ENCODE data around the gene ZBTB32.

DNA sequence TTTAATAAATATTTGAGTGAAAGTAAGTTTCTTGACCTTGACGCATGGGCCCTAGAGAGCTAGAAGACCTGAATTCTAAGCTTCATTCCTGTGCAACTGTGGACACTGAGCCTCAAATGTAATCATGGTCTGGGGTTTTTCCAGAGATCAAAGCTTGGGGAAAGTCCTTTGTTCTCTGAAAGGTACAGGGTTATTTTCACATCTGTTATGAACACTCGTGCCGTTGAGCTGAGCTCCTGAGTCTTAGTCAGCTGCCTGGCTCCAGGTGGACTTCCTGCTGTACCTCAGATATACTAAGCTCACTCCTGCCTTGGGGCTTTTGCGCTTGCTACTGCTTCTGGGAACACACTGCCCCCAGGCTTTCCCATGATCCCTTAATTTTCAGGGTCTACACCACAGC, 7.5 kb upstream of the ZBTB32 start:
- TF ChIP-seq, protein P1, sequence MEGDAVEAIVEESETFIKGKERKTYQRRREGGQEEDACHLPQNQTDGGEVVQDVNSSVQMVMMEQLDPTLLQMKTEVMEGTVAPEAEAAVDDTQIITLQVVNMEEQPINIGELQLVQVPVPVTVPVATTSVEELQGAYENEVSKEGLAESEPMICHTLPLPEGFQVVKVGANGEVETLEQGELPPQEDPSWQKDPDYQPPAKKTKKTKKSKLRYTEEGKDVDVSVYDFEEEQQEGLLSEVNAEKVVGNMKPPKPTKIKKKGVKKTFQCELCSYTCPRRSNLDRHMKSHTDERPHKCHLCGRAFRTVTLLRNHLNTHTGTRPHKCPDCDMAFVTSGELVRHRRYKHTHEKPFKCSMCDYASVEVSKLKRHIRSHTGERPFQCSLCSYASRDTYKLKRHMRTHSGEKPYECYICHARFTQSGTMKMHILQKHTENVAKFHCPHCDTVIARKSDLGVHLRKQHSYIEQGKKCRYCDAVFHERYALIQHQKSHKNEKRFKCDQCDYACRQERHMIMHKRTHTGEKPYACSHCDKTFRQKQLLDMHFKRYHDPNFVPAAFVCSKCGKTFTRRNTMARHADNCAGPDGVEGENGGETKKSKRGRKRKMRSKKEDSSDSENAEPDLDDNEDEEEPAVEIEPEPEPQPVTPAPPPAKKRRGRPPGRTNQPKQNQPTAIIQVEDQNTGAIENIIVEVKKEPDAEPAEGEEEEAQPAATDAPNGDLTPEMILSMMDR (IDR thresholded peaks at IDR 0.05): no peak
- no peak for TF ChIP-seq POLR2A (IDR thresholded peaks at IDR 0.05)
